Testis (tissue), 2 donors: ENCODE results near the gene SIGLEC10.

Experiments
- POLR2A ChIP-seq: fragments of 450-650 bp; IDR thresholded peaks from one replicate; pipeline ENCODE4 v1.6.1; 2017; ENCODE audit warnings: antibody characterized with exemption, mild to moderate bottlenecking, moderate library complexity
- TF ChIP-seq, protein P1 (sequence below), 3 experiments: fragments of 450-650 bp in 2 of 3; fragments of 200-600 bp in 1 of 3; sonication (generic) in 1 of 3; IDR thresholded peaks; one replicate each; pipeline ENCODE4 v1.5.1; 2016 to 2019; ENCODE audit warnings: antibody characterized with exemption in 3 of 3, mild to moderate bottlenecking in 2 of 3, moderate library complexity in 1 of 3

DNA sequence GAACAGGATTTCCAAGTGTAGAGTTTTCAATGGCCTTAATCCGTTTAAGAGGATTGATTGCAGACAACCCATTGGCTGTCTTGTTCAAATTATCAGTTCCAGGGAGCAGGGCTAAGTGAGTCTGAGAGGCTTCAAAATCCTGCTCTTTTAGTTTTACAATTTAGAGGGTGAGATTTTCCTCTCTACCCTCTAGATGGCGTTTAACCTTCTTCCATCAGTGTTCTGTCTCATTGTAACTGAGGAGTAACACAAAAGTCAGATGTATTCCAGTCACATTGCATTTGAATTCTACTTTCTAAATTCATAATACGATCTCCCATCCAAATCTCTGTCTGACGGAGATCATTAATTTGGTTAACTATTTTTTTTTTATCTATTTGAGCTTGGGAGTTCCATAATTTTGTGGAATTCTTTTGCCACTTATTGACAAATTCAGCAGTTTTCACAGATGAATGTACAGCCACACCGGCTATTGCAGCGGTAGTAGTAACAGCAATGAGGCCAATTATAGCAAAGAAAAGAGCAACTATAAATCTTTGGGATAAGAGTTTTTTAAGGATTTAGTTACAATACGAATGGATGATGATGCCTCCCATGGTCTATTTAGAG is 19.2 kb downstream of the SIGLEC10 start:
- TF ChIP-seq, protein P1, sequence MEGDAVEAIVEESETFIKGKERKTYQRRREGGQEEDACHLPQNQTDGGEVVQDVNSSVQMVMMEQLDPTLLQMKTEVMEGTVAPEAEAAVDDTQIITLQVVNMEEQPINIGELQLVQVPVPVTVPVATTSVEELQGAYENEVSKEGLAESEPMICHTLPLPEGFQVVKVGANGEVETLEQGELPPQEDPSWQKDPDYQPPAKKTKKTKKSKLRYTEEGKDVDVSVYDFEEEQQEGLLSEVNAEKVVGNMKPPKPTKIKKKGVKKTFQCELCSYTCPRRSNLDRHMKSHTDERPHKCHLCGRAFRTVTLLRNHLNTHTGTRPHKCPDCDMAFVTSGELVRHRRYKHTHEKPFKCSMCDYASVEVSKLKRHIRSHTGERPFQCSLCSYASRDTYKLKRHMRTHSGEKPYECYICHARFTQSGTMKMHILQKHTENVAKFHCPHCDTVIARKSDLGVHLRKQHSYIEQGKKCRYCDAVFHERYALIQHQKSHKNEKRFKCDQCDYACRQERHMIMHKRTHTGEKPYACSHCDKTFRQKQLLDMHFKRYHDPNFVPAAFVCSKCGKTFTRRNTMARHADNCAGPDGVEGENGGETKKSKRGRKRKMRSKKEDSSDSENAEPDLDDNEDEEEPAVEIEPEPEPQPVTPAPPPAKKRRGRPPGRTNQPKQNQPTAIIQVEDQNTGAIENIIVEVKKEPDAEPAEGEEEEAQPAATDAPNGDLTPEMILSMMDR (IDR thresholded peaks at IDR 0.05) = peak in 2 of 3 experiments; percentile 19 to 51
- no peak for TF ChIP-seq POLR2A
